Measurements from ENCODE around the gene KNOP1. TPM values are rescaled to one million over a fixed set of nuclear protein-coding genes. Genes with fewer than 3 reads are reported as not detected.

Gene KNOP1
- total and polyA plus RNA-seq, 2 donors (not counting 3 experiments of a cell fraction or from before 2014, with no cell fraction given), result 6.7 to 33.5 TPM

GRCh38 chr16:19683453-19684236, 34.4 kb downstream of the KNOP1 start:
- no peak overlapping the region for H3K4me2 ChIP-seq (ENCODE audit: insufficient read depth, low read length)
- peaks cover 6 to 13% of the 10 kb centered on the region in 2 experiments for H3K36me3 ChIP-seq (ENCODE audit: control insufficient read depth in 2 of 2, extremely low read depth in 1 of 2, insufficient read depth in 2 of 2, low read length in 2 of 2)
- no TSS peak for BruUV-seq (replicated peaks)
- intact Hi-C loops (cut with micrococcal nuclease) (no loop called here), dilution Hi-C loops (cut with MboI; ENCODE audit: extremely low pct_ligation_motif_present, low sequenced_read_pairs) (no loop called here)
- no peaks in the 10 kb centered on the region for H3K4me1 ChIP-seq (ENCODE audit: control insufficient read depth, extremely low read depth, insufficient read depth, low read length)
- CTCF ChIA-PET, result no interaction called here
- no peaks in the 10 kb centered on the region for H4K20me1 ChIP-seq (replicated peaks; ENCODE audit: control insufficient read depth, extremely low read depth, insufficient read depth, low read length)
- no peaks in the 10 kb centered on the region for H3K9me3 ChIP-seq (replicated peaks; ENCODE audit: control insufficient read depth, insufficient read depth, low read length)
- POLR2A ChIA-PET, result no interaction called here
- H3K27me3 ChIP-seq (ENCODE audit: control insufficient read depth in 2 of 2, insufficient read depth in 2 of 2, low read length in 2 of 2), result no peaks in the 10 kb centered on the region
- H3K9ac ChIP-seq (replicated peaks; ENCODE audit: extremely low read depth, insufficient read depth, low read length), result no peak overlapping the region
- H2AFZ ChIP-seq (ENCODE audit: low read depth, low read length), result no peak overlapping the region
- H3K4me3 ChIP-seq (replicated peaks in 1 of 3; ENCODE audit: insufficient read depth in 1 of 3, low read depth in 1 of 3, low read length in 3 of 3), result no peak overlapping the region
- no peak for TF ChIP-seq CTCF (IDR thresholded peaks at IDR 0.05; ENCODE audit: extremely low read depth in 1 of 2, insufficient read depth in 1 of 2, low read depth in 1 of 2, low read length in 2 of 2)
- TF ChIP-seq JUN (IDR thresholded peaks at IDR 0.05; ENCODE audit: borderline replicate concordance, insufficient read depth, insufficient read length, low read depth), result no peak
- no peak for TF ChIP-seq MAX (IDR thresholded peaks at IDR 0.05; ENCODE audit: insufficient read depth, insufficient read length)
- no peak for TF ChIP-seq FOS (IDR thresholded peaks at IDR 0.05; ENCODE audit: borderline replicate concordance, insufficient read depth, low read length)
- no peak for TF ChIP-seq GATA2 (IDR thresholded peaks at IDR 0.05; ENCODE audit: insufficient read depth, insufficient read length, low read depth, low read length)
- no peak for TF ChIP-seq POLR2A (IDR thresholded peaks at IDR 0.05; ENCODE audit: low read depth, low read length)
- no peak for TF ChIP-seq MYC (IDR thresholded peaks at IDR 0.05; ENCODE audit: low read depth, low read length)
- no peak for TF ChIP-seq EZH2 (IDR thresholded peaks at IDR 0.05; ENCODE audit: borderline replicate concordance, low read depth, low read length, severe bottlenecking)
- TF ChIP-seq POLR2AphosphoS5 (IDR thresholded peaks at IDR 0.05; ENCODE audit: insufficient read depth, low read depth, low read length), result no peak
- DNase-seq (ENCODE audit: low read depth, low spot score) (no peak), FAIRE-seq (no peak)
- no peaks in the 10 kb centered on the region for H3K9me1 ChIP-seq (replicated peaks; ENCODE audit: control insufficient read depth, extremely low read depth, insufficient read depth, low read length)
- no peak overlapping the region for H3K27ac ChIP-seq (ENCODE audit: insufficient read depth, low read depth, low read length)
- no peaks in the 10 kb centered on the region for H3K79me2 ChIP-seq (ENCODE audit: control insufficient read depth, insufficient read depth, low read length)

Data from endothelial cell of umbilical vein (primary cell).